ENCODE data around the gene MS4A18. TPM values are rescaled to one million over a fixed set of nuclear protein-coding genes. Genes with fewer than 3 reads are reported as not detected.
"Not testable (repeated sequence)": the region's sequence is repeated elsewhere in the genome, so short reads cannot be mapped to it uniquely, and the experiment has no call there.

The MS4A18 gene
- total RNA-seq, 8 experiments from 2014 or later: 0.19 TPM; not detected in 7

DNA sequence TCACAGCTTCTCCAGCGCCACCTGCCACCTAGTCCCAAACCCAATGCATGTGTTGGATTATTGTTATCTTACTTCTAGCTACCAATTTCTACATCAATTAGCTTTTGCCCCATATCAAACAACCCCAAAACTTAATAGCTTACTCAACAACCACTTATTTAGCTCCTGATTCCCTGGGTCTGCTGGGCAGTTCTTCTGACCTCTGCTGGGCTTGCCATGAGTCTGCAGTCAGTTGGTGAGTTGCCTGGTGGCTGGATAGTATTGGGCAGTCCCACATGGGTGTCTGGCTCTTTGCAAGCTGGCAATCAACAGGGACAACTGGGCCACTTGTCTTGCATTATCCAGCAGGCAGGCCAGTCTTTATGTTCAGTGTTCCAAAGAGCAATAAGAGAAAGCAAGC, 18.5 kb downstream of the MS4A18 start:
- WGBS, 10 experiments: 0 to 86% (median 14%) methylated on average over 1 of the region's 1 CpG; no CpG with 5 or more reads in 3 of the 10 experiments
- H3K27ac ChIP-seq: no peak overlapping the region
- no peak for ATAC-seq (replicated peaks in 6 of 8)
- no peak overlapping the region for H3K4me3 ChIP-seq
- no peaks in the 10 kb centered on the region for H3K4me1 ChIP-seq (replicated peaks in 1 of 2)
- in situ Hi-C loops (cut with MboI; ENCODE audit: low pct_unique_long_range_greater_than_20kb in 2 of 9, low sequenced_read_pairs in 9 of 9, unreplicated experiment in 9 of 9): loop anchor here in 1 of 9 experiments (25.0 kb wide), 1 partner anchor 106 kb away; no protein-coding TSS in a partner anchor

- Histone ChIP-seq H3K4me3 (no peak overlapping the region), H3K4me1 (replicated peaks in 1 of 2) (no peaks in the 10 kb centered on the region), H3K27ac (no peak overlapping the region)
- 34 to 100% (median 77%) methylated on average over 1 to 5 of the region's 5 CpGs for WGBS, 10 experiments
- no peak for ATAC-seq (replicated peaks in 6 of 8)
- in situ Hi-C loops (cut with MboI; ENCODE audit: low pct_unique_long_range_greater_than_20kb in 2 of 9, low sequenced_read_pairs in 9 of 9, unreplicated experiment in 9 of 9): loop anchor here in 1 of 9 experiments (25.0 kb wide), 1 partner anchor 107 kb away; no protein-coding TSS in a partner anchor
Observed at GRCh38 chr11:60744114-60744513, 19.6 kb downstream of the MS4A18 start.

- Histone ChIP-seq H3K4me1 (replicated peaks in 1 of 2) (no peaks in the 10 kb centered on the region), H3K4me3 (no peak overlapping the region), H3K27ac (no peak overlapping the region)
- ATAC-seq (replicated peaks in 6 of 8): no peak
- in situ Hi-C loops (cut with MboI; ENCODE audit: low pct_unique_long_range_greater_than_20kb in 2 of 9, low sequenced_read_pairs in 9 of 9, unreplicated experiment in 9 of 9): loop anchor here in 1 of 9 experiments (25.0 kb wide), 1 partner anchor 110 kb away; no protein-coding TSS in a partner anchor
- 20 to 100% (median 80%) methylated on average over 1 to 8 of the region's 14 CpGs; no CpG with 5 or more reads in 3 of the 10 experiments for WGBS, 10 experiments
Observed at GRCh38 chr11:60747359-60747873, 22.9 kb downstream of the MS4A18 start.

DNA sequence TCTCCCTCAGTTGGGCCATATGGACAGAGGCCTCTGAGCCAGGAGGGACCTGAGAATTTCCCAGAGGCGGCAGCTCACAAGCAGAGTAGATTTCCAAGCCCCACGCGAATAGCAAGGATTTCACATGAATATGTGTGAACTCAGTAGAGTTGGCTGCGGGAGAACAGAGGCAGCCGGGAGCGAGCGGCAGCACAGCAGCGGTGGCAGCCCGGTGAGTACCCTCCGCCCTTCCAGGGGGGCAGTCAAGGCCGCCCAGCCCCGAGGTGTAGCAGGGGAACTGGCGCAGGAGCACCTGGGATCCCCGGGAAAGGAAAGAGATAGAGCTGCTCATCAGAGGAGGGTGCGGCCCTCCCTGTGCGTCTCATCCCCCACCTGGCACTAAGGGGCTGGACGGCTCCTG, 23.7 kb downstream of the MS4A18 start:
- 72 to 92% (median 80%) methylated on average over 1 to 8 of the region's 17 CpGs; no CpG with 5 or more reads in 7 of the 10 experiments for WGBS, 10 experiments
- Histone ChIP-seq H3K27ac (no peak overlapping the region), H3K4me3 (no peak overlapping the region), H3K4me1 (replicated peaks in 1 of 2) (no peaks in the 10 kb centered on the region)
- in situ Hi-C loops (cut with MboI; ENCODE audit: low pct_unique_long_range_greater_than_20kb in 2 of 9, low sequenced_read_pairs in 9 of 9, unreplicated experiment in 9 of 9): loop anchor here in 1 of 9 experiments (25.0 kb wide), 1 partner anchor 111 kb away; no protein-coding TSS in a partner anchor
- no peak for ATAC-seq (replicated peaks in 6 of 8)

DNA sequence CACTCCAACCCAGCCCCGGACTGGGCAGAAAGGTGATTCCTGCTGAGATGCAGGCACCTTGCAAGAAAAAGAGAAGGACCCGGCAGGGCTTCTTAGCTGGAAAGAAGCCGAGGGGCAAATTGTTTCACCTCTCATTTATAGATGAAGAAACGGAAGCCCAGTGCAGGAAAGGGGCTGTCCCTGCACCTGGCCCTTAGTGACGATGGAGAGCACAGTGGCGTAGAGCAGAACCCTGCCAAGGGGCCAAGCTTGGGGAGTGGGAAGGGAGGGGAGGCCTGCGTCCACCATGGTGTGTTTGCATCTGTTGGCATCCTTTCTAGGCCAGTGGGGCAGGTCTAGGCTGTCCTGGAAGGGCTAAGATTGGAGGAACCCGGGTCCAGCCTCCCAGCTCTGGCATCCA, 24.3 kb downstream of the MS4A18 start:
- in situ Hi-C loops (cut with MboI; ENCODE audit: low pct_unique_long_range_greater_than_20kb in 2 of 9, low sequenced_read_pairs in 9 of 9, unreplicated experiment in 9 of 9): loop anchor here in 1 of 9 experiments (25.0 kb wide), 1 partner anchor 112 kb away; no protein-coding TSS in a partner anchor
- WGBS, 10 experiments: 33 to 80% (median 69%) methylated on average over 1 to 7 of the region's 8 CpGs; no CpG with 5 or more reads in 5 of the 10 experiments
- no peak for ATAC-seq (replicated peaks in 6 of 8)
- Histone ChIP-seq H3K27ac (no peak overlapping the region), H3K4me3 (no peak overlapping the region), H3K4me1 (replicated peaks in 1 of 2) (no peaks in the 10 kb centered on the region)

DNA sequence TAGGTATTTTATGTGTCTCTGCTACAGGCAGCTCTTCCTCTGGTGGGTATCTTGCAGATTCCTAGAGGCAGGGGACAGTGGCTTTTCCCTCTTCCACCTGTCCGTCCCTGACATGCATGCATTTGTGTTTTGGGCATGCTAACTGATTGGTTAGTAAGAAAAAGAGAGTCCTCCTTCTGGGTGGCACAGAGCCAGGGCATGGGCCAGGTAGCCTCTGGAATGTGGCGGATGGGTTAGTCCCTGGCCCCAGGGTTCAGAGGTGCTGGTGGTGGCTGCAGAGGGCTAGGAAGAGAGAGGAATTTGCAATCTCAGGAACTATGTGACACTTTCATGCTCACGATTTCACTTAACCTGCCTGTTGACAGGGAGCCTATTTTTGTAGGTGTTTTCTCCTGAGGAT, 26.4 kb downstream of the MS4A18 start:
- in situ Hi-C loops (cut with MboI; ENCODE audit: low pct_unique_long_range_greater_than_20kb in 2 of 9, low sequenced_read_pairs in 9 of 9, unreplicated experiment in 9 of 9): no loop called here
- ATAC-seq (replicated peaks in 6 of 8): no peak
- Histone ChIP-seq H3K27ac (no peak overlapping the region), H3K4me1 (replicated peaks in 1 of 2) (no peaks in the 10 kb centered on the region), H3K4me3 (no peak overlapping the region)
- WGBS, 10 experiments: 0 to 80% (median 55%) methylated on average over 1 to 2 of the region's 3 CpGs; no CpG with 5 or more reads in 4 of the 10 experiments

DNA sequence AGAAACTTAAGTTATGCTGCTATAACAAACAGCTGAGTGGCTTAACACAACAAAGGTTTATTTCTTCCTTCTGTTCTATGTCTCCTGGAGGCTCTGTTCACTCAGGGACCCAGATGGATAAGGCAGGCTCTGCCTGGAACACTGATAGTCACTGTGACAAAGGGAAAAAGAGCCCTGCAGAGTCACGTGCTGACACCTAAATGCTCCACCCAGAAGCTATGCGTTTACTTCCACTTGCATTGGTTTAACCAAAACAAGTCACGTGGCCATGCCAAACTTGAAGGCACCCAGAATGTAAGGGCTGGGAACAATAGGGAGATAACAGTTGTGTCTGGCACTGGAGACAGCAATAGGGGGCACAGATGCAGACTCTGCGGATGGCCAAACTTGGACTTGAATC, 28.8 kb downstream of the MS4A18 start:
- in situ Hi-C loops (cut with MboI; ENCODE audit: low pct_unique_long_range_greater_than_20kb in 2 of 9, low sequenced_read_pairs in 9 of 9, unreplicated experiment in 9 of 9): no loop called here
- Histone ChIP-seq H3K4me3 (no peak overlapping the region), H3K27ac (no peak overlapping the region), H3K4me1 (replicated peaks in 1 of 2) (no peaks in the 10 kb centered on the region)
- ATAC-seq (replicated peaks in 6 of 8): peak in 1 of 8 experiments; percentile 27
- 0 to 80% (median 37%) methylated on average over 1 to 3 of the region's 4 CpGs; no CpG with 5 or more reads in 1 of the 10 experiments for WGBS, 10 experiments

- Histone ChIP-seq H3K4me1 (replicated peaks in 1 of 2) (no peaks in the 10 kb centered on the region), H3K27ac (no peak overlapping the region), H3K4me3 (no peak overlapping the region)
- ATAC-seq (replicated peaks in 6 of 8): no peak
- 0 to 100% (median 66%) methylated on average over 1 to 5 of the region's 6 CpGs; no CpG with 5 or more reads in 3 of the 10 experiments for WGBS, 10 experiments
- in situ Hi-C loops (cut with MboI; ENCODE audit: low pct_unique_long_range_greater_than_20kb in 2 of 9, low sequenced_read_pairs in 9 of 9, unreplicated experiment in 9 of 9): no loop called here
Observed at GRCh38 chr11:60754887-60755286, 30.4 kb downstream of the MS4A18 start.

GRCh38 chr11:60756307-60757032, 31.9 kb downstream of the MS4A18 start, which contains the start of gene MS4A15:
TSS of gene MS4A15 (plus strand) at chr11:60756867. CDS start at chr11:60763734, 6,867 bp downstream.
- in situ Hi-C loops (cut with MboI; ENCODE audit: low pct_unique_long_range_greater_than_20kb in 2 of 9, low sequenced_read_pairs in 9 of 9, unreplicated experiment in 9 of 9): no loop called here
- Histone ChIP-seq H3K27ac (no peak within 1 kb of the TSS), H3K4me3 (no peak within 1 kb of the TSS), H3K4me1 (replicated peaks in 1 of 2) (no peaks in the 10 kb centered on the region)
- 17 to 100% (median 67%) methylated on average over 1 to 10 of the region's 14 CpGs; no CpG with 5 or more reads in 3 of the 10 experiments for WGBS, 10 experiments
- ATAC-seq (replicated peaks in 6 of 8): no peak

- Histone ChIP-seq H3K27ac (no peak overlapping the region), H3K4me3 (no peak overlapping the region), H3K4me1 (replicated peaks in 1 of 2) (no peaks in the 10 kb centered on the region)
- in situ Hi-C loops (cut with MboI; ENCODE audit: low pct_unique_long_range_greater_than_20kb in 2 of 9, low sequenced_read_pairs in 9 of 9, unreplicated experiment in 9 of 9): no loop called here
- ATAC-seq (replicated peaks in 6 of 8): no peak
- WGBS, 10 experiments: 35 to 94% (median 73%) methylated on average over 2 to 9 of the region's 19 CpGs; no CpG with 5 or more reads in 4 of the 10 experiments
Observed at GRCh38 chr11:60757231-60757800, 32.8 kb downstream of the MS4A18 start.

- in situ Hi-C loops (cut with MboI; ENCODE audit: low pct_unique_long_range_greater_than_20kb in 2 of 9, low sequenced_read_pairs in 9 of 9, unreplicated experiment in 9 of 9); H3K4me1 ChIP-seq (replicated peaks in 1 of 2); H3K4me3 ChIP-seq; H3K27ac ChIP-seq; ATAC-seq (replicated peaks in 6 of 8): not testable (repeated sequence)
- 14 to 100% (median 73%) methylated on average over 1 to 4 of the region's 4 CpGs; no CpG with 5 or more reads in 2 of the 10 experiments for WGBS, 10 experiments
Observed at GRCh38 chr11:60758671-60759070, 34.2 kb downstream of the MS4A18 start.

DNA sequence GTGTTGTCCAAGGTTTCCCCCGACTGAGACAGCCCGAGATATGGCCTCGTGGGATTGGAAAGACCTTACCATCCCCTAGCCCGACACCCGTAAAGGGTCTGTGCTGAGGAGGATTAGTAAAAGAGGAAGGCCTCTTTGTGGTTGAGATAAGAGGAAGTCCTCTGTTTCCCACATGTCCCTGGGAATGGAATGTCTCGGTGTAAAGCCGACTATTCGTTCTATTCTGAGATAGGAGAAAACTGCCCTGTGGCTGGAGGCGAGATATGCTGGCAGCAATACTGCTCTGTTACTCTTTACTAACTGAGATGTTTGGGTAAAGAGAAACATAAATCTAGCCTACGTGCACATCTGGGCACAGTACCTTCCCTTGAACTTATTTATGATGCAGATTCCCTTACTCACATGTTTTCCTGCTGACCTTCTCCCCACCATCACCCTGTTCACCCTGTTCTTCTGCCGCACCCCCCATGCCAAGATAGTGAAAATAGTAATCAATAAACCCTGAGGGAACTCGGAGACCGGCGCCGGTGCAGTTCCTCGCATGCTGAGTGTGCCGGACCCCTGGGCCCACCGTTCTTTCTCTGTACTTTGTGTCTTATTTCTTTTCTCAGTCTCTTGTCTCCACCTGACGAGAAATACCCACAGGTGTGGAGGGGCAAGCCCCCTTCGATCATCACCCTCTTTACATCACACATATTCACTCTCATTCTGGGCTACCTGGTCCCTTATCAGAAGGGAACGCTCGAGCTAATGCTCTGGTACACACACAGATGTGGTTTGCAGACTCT, 35.1 kb downstream of the MS4A18 start:
- H3K4me3 ChIP-seq; ATAC-seq (replicated peaks in 6 of 8); H3K4me1 ChIP-seq (replicated peaks in 1 of 2); in situ Hi-C loops (cut with MboI; ENCODE audit: low pct_unique_long_range_greater_than_20kb in 2 of 9, low sequenced_read_pairs in 9 of 9, unreplicated experiment in 9 of 9); H3K27ac ChIP-seq: not testable (repeated sequence)
- WGBS, 10 experiments: 5 to 89% (median 58%) methylated on average over 2 to 15 of the region's 22 CpGs; no CpG with 5 or more reads in 2 of the 10 experiments

All from motor neuron (in vitro differentiated cells).